HG03565 (cell line): ENCODE measurements around the gene KSR2.

Source experiments
- ATAC-seq: cut with Tn5 transposase; IDR thresholded peaks from one replicate; pipeline ENCODE4 v1.9.1; 2021; ENCODE audit warnings: mild to moderate bottlenecking, moderate library complexity; ENCODE audit not compliant: unreplicated experiment

KSR2 gene

DNA sequence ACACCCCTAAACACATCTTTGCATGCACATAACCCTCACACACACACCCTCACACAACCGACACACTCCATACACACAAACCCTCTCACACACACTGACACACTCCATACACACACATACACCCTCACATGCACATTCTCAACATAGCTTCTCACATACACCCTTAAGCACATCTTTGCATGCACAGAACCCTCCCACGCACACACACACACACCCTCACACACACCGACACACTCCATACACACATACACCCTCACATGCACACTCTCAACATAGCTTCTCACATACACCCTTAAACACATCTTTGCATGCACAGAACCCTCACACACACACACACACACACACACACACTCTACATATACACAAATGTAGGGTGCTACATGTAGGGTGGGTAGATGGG lies 534.9 kb downstream of the KSR2 start:
- ATAC-seq = no peak

DNA sequence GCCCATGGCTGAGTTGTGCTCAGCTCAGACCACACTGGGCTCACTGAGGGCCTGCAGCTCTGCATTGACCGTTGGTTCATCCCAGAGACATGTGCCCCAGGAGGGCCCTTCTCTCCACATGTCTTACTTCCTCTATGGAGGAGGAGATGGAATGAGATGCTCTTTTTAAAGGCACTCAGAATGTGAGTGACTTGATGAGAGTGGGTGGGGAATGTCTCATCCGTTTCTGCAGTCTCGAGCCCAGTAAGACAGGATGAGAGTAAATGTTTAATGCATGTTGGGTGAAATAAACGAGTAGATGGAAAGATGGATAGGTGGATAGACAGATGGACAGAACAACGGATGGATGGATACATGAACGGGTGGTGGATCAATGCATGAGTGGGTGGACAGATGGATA lies 538.5 kb downstream of the KSR2 start:
- no peak for ATAC-seq

- ATAC-seq = no peak
Observed at GRCh38 chr12:117427211-117427610, 541.6 kb downstream of the KSR2 start.

GRCh38 chr12:117421987-117422386 lies 546.8 kb downstream of the KSR2 start:
- no peak for ATAC-seq

- ATAC-seq = no peak
Observed at GRCh38 chr12:117421068-117421752, 547.6 kb downstream of the KSR2 start.

DNA sequence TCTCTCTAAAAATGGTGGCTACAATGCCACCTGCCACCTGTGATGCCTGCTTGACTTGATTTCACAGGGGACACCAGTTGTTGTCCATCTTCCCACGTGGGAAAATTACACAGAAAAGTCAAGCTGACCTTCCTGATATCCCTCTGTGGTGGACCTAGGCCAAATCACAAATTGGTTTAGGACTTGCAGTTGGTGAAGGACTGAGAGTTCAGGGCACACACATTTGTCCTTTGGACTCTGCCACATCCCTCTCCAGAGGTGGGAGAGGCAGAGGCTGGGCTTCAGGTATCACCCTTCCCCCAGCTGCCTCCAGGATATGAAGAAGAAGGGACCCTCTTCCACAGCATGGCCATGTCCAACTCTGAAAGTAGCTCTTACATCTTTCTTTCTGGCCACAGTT lies 551.8 kb downstream of the KSR2 start:
- ATAC-seq = no peak

DNA sequence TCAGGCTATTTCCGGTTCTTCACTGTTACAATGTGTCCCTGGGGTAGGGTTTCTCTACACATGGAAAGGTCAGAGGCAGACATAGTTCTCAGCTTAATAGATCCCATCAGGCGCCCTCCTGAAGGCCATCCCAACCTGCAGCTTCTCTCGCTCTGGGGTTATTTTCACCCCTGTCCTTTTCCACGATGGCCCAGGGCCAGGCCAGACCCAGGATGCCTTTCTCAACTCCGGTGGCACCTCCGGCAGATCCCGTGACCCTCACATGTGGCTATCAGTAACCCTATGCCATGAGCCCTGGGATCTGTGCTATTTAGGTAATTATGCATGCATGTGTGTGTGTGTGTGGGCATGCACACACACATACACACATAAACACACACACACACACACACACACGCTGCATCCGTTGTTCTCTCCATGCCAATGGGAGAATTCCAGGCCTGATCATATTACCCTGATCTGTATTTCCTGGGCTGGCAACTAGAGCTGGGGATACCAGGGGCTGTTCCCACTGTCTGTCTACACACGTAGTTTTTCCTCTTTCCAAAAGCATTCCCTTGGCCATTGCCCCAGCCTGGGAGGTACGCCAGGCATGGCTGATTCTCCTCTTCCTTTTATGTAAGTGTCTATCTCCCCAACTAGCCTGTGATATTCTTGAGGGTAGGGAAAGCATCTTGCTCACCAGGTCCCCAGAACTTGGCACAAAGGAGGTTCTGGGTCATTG lies 556.2 kb downstream of the KSR2 start:
- ATAC-seq = no peak

- ATAC-seq = no peak
Observed at GRCh38 chr12:117409286-117409685, 559.5 kb downstream of the KSR2 start.

DNA sequence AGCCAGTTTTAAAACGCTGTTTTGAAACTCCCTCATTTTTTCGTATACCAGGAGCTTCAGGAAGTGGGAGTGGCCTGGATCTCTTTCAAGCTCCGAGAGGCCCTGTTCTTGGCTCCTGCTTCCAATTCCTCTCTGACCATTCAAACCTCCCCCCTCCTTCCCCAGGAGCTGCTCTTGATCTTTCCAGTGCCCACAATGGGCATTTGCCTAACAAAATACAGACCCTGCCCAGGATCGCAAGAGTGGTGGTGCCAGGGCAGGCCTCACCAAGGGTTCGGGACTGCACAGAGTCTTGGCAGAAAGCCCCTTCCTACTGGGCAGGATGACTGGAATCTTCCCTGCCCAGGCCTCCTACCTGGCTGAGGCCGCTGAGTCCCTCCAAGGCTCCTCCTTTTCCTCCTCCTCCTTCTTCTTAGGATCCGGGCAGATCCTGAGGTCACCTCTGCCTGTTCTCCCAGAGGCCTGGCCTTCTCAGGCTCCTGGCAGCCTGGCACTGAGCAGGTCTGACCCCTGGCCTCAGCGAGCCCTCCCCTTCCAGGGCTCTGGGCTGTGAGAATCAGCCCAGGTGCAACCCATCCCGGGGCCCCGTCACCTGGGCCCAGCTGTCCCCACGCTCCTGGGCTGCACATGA lies 560.5 kb downstream of the KSR2 start:
- ATAC-seq = no peak

- no peak for ATAC-seq
Observed at GRCh38 chr12:117404940-117405339, 563.9 kb downstream of the KSR2 start.

DNA sequence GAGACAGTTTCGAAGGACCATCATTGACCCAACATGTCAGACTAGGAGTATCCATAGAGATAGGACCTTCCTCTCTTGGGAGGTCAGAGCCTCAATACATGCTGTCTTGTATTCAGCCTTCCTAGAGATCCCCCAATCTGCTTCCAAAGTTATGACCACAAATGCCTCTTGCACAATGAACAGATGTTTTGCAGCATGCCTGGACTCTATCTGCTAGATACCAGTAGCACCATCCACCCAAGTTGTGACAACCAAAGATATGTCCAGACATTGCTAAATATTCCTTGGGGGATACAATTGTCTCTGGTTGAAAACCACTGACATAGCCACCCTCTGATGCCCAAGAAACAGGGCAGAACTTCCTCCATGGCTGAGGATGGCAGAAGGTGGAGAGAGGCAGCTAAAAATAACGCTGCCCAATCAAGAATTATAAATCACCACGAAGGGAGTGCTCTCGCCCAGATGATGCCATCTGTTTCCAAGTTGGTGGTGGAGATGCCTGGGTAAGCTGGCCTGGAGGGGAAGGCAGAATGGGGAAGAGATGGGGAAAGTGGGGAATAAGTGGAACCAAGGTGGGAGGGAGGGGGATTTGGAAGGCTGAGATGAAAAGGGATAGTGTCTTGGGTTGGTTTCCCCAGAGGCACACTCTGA lies 564.5 kb downstream of the KSR2 start:
- no peak for ATAC-seq

DNA sequence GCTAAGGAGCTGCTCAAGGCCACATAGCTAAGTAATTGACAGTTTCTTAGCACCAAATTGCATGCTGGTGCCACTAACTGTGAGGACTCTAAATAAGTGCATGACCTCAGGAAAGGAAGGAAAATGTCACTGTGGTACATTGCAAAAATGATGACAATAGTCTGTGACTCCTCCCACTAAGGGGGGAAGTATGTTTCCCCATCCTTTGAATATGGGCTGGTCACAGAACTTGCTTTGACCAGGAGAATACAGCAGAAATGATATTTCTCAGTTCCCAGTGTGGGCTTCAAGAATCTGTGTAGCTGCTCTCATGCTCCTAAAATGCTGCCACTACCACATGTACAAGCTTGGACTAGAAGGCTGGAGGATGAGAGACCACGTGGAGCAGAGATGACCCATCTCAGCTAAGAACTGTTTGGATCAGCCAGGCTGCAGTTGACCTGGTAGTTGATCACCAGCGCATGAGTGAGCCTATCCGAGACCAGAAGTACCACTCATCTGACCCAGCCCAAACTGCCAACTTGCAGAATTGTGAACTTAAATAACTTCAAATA lies 565.1 kb downstream of the KSR2 start:
- ATAC-seq = no peak
